Duodenal mucosa (tissue), 2 donors: ENCODE data around the gene WDR91.
"Not testable (repeated sequence)": the region's sequence is repeated elsewhere in the genome, so short reads cannot be mapped to it uniquely, and the experiment has no call there.

ENCODE experiments used
- H3K27ac ChIP-seq: one replicate; pipeline ENCODE4 v1.7.0; 2013; ENCODE audit warnings: low read depth, low read length
- H3K27me3 ChIP-seq, 2 donors: one replicate each; pipeline ENCODE4 v1.7.0; 2013; ENCODE audit warnings: low read length in 2 of 2, control low read depth in 1 of 2; ENCODE audit not compliant: insufficient read depth in 2 of 2, control insufficient read depth in 1 of 2
- H3K36me3 ChIP-seq, 2 donors: one replicate each; pipeline ENCODE4 v1.7.0; 2013; ENCODE audit warnings: low read length in 2 of 2, control low read depth in 1 of 2; ENCODE audit not compliant: insufficient read depth in 2 of 2, control insufficient read depth in 1 of 2
- H3K4me1 ChIP-seq, 2 donors: one replicate each; pipeline ENCODE4 v1.7.0; 2013; ENCODE audit warnings: low read length in 2 of 2, control low read depth in 1 of 2; ENCODE audit not compliant: insufficient read depth in 2 of 2, control insufficient read depth in 1 of 2
- H3K4me3 ChIP-seq, 2 donors: one replicate each; pipeline ENCODE4 v1.7.0; 2013; ENCODE audit warnings: low read length in 2 of 2, low read depth in 1 of 2
- H3K9ac ChIP-seq, 2 donors: one replicate each; pipeline ENCODE4 v1.7.0; 2013; ENCODE audit warnings: low read length in 2 of 2, low read depth in 1 of 2
- H3K9me3 ChIP-seq, 2 donors: one replicate each; pipeline ENCODE4 v1.7.0; 2013; ENCODE audit warnings: low read length in 2 of 2, control low read depth in 1 of 2; ENCODE audit not compliant: control insufficient read depth in 1 of 2

WDR91 gene

DNA sequence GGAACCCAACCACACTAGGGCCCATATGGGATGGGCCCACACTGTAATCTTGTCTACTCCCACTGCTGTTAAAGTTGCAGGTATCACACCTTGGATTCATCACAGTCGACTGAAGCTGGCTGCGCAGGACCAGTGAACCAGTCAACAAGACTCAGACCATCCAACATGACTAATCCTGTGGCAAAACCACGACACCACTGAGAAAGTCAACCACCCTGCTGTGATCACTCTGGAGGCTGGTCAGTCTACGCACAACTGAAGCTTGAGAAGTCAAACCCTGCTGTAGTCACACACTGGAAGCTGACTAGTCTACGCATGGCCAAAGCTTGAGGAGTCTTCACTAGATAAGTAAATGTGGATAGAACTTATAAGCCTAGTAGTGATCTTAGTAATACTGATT is 31.2 kb downstream of the WDR91 start:
- Histone ChIP-seq H3K9me3 (peaks cover 17 to 26% of the 10 kb centered on the region in 2 donors), H3K36me3 (peaks cover 9 to 31% of the 10 kb centered on the region in 2 donors), H3K4me3 (no peak overlapping the region), H3K27me3 (no peaks in the 10 kb centered on the region), H3K4me1 (no peaks in the 10 kb centered on the region), H3K9ac (no peak overlapping the region), H3K27ac (no peak overlapping the region)

DNA sequence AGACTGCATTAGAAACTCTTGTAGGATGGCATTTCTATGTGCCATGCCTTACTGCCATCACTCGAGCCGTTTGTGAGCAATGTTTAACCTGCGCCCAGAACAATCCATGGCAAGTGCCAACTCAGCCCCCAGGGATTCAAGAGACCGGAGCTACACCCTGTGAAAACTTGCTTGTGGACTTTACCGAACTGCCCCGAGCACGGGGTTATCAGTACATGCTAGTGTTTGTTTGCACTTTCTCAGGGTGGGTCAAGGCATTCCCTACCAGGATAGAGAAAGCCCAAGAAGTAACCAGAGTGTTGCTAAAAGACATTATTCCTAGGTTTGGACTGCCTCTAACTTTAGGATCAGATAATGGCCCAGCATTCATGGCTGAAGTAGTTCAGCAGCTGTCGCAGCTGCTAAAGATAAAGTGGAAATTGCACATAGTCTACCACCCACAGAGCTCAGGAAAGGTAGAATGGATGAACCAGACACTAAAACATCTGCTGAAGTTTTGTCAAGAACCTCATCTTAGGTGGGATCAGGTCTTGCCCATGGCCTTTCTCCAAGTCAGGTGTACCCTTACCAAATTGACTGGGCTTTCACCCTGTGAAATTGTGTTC is 31.9 kb downstream of the WDR91 start:
- Histone ChIP-seq H3K4me3 (no peak overlapping the region), H3K27me3 (no peaks in the 10 kb centered on the region), H3K9me3 (peaks cover 17 to 26% of the 10 kb centered on the region in 2 donors), H3K27ac (no peak overlapping the region), H3K9ac (no peak overlapping the region), H3K4me1 (no peaks in the 10 kb centered on the region), H3K36me3 (peaks cover 9 to 26% of the 10 kb centered on the region in 2 donors)

DNA sequence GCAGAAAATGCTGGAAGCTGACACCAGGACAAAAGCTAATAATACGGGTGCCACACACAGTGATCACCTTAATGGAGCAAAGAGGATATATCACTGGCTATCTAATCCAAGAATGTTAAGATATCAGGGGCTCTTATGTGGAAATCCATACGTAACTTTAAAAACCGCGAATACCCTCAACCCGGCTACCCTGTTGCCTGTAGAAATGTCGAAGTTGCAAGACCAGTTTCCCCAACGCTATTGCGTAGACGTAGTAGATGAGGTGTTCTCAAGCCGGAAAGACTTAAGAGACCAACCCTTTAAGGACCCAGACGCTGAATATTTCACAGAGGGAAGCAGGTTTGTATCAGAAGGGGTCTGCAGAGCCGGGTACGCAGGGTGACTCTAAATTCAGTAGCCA is 33.0 kb downstream of the WDR91 start:
- Histone ChIP-seq H3K4me1 (no peaks in the 10 kb centered on the region), H3K36me3 (peaks cover 7 to 17% of the 10 kb centered on the region in 2 donors), H3K4me3 (no peak overlapping the region), H3K9ac (no peak overlapping the region), H3K9me3 (peaks cover 17 to 26% of the 10 kb centered on the region in 2 donors), H3K27ac (no peak overlapping the region), H3K27me3 (no peaks in the 10 kb centered on the region)

DNA sequence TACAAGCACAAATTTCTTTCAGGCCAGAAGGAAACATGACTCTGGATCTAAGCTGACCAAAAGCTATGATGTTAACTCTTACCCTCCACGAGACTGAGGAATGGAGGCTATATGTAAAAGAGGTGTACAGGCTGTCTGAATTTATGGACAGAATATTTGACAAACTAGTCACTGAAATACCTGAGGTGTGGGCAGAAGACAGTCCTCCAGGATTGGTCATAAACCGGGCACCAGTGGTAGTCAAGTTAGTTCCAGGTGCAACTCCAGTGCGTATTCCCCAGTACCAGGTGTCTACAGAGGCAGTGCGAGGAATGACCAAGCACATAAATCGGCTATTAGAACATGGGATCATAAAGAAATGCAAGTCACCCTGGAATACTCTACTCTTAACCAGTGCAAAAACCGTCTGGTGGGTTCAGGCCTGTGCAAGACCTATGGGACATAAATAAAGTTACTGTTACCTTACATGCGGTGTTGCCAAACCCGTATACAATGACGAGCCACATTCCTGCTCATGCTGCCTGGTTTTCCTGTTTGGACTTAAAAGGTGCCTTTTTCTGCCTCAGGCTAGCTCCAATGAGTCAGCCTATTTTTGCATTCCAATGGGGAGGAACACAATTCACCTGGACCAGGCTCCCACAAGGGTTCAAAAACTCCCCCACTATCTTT is 34.2 kb downstream of the WDR91 start:
- no peak overlapping the region for H3K27ac ChIP-seq
- no peaks in the 10 kb centered on the region for H3K4me1 ChIP-seq
- peaks cover 17 to 18% of the 10 kb centered on the region in 2 donors for H3K9me3 ChIP-seq
- H3K36me3 ChIP-seq: peaks cover 3 to 8% of the 10 kb centered on the region in 2 donors
- H3K27me3 ChIP-seq: no peaks in the 10 kb centered on the region
- no peak overlapping the region for H3K9ac ChIP-seq
- H3K4me3 ChIP-seq: no peak overlapping the region

DNA sequence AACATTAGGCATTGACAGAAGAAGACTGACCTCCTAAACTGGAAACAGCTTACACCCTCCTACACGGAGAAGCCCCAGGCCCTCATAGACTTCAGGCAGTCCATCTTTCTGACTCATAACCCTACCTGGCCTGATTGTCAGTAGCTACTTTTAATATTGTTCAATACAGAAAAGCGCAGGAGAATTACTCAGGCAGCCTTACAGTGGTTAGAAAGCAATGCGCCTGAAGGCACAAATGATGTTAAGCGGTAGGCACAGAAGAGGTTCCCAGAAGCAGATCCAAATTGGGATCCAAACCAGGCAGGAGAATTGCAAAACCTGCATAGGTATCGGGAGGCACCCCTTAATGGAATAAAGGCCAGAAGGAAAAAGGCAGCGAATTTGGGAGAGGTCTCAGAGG is 35.4 kb downstream of the WDR91 start:
- no peaks in the 10 kb centered on the region for H3K27me3 ChIP-seq
- H3K9ac ChIP-seq: no peak overlapping the region
- H3K36me3 ChIP-seq: no peaks in the 10 kb centered on the region
- no peak overlapping the region for H3K27ac ChIP-seq
- peaks cover 6 to 8% of the 10 kb centered on the region in 2 donors for H3K9me3 ChIP-seq
- H3K4me1 ChIP-seq: peaks cover 0 to 9% of the 10 kb centered on the region in 2 donors
- no peak overlapping the region for H3K4me3 ChIP-seq

DNA sequence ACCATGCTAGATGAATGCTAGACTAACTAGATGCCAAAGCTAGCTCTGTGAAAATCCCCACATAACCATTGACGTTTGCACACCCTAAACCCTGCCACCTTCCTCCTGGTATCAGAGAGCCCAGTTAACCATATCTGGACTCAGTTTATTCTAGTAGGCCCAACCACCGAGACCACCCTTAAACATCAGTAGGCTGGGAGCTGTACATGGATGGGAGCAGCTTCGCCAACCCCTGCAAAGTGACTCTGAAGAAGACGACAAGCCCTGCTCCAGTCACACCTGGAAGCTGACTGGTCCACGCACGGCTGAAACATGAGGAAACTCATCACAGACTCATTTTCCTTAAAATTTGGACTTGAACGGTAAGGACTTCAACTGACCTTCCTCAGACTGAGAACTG is 36.4 kb downstream of the WDR91 start:
- Histone ChIP-seq H3K4me3 (no peak overlapping the region), H3K27me3 (no peaks in the 10 kb centered on the region), H3K36me3 (no peaks in the 10 kb centered on the region), H3K9ac (no peak overlapping the region), H3K27ac (no peak overlapping the region), H3K9me3 (peaks cover 0 to under 1% of the 10 kb centered on the region in 2 donors), H3K4me1 (peaks cover 0 to 11% of the 10 kb centered on the region in 2 donors)

DNA sequence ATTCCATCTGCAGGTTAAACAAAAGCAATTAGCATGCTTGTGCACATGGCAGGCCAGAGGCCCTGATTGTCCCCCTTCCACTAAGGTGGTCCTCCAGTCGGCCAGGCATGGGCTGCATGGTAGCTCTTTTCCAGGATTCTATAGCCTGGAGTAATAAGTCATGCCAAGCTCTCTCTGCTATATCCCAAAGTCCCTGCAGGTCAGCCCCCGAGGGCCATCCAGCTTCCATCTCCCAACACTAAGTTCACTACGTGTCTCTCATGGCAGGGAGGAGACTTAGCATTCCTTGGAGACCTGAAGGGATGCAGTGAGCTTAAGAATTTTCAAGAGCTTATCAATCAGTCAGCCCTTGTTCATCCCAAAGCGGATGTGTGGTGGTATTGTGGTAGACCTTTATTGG is 37.4 kb downstream of the WDR91 start:
- H3K9ac ChIP-seq: not testable (repeated sequence)

DNA sequence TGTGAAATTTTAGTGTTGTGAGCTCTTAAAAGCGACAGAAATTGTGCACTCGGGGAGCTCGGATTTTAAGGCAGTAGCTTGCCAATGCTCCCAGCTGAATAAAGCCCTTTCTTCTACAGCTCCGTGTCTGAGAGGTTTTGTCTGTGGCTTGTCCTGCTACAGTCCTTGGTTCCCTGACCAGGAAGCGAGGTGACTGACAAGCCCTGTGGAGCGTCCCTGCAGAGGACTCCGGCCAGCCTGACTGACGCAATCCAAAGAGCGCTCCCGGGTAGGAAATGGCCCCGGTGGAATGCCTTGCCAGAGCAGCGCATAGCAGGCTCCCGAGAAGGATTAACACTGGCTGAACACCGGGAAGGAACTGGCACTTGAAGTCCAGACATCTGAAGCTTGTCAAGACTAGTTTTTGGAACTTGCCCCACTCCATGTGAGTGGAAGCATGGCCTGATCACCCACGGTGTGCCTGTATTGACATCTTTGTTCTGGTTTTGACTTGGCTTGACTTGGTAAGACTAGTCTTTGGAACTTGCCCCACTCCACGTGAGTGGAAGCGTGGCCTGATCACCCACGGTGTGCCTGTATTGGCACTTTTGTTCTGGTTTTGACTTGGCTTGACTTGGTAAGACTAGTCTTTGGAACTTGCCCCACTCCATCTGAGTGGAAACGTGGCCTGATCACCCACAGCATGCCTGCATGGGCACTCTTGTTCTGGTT is 39.6 kb downstream of the WDR91 start:
- peaks cover 12 to 41% of the 10 kb centered on the region in 2 donors for H3K4me1 ChIP-seq
- not testable (repeated sequence) for H3K27me3 ChIP-seq, H3K9me3 ChIP-seq, H3K9ac ChIP-seq
- peak overlapping the region in 1 of 2 donors; percentile 10 for H3K4me3 ChIP-seq
- peak overlapping the region; percentile 64 for H3K27ac ChIP-seq
- H3K36me3 ChIP-seq: peaks cover 4 to 21% of the 10 kb centered on the region in 2 donors

More for the DNA sequence above, 37.4 kb downstream of the WDR91 start:
- not testable (repeated sequence) for H3K27me3 ChIP-seq, H3K9me3 ChIP-seq, H3K4me3 ChIP-seq, H3K27ac ChIP-seq, H3K36me3 ChIP-seq
- H3K4me1 ChIP-seq: peaks cover 5 to 21% of the 10 kb centered on the region in 2 donors

DNA sequence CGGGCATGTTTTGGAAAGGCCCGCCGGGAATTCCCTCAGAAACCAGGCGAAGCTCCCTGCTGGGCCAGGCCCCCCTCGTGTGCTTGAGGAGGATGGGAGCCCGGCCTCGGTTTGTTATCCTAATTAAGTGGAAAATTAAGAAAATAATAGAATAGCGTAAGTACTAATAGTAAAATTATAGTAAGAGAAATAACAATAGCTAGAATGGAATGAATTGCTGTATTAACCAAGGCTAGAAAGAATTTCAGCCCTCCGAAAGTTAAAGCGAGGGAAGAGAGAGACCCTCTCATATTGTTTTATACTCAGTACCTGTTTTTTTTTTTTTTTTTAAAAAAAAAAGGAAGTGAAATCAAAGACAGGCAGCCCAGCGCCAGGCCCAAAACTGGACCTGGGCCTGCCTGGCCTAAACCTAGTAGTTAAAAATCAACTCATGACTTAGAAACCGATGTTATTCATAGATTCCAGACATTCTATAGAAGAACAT is 40.3 kb downstream of the WDR91 start:
- Histone ChIP-seq H3K9ac (peak overlapping the region; percentile 57 to 84), H3K4me3 (peak overlapping the region; percentile 78 to 80), H3K27ac (peak overlapping the region; percentile 91), H3K36me3 (peaks cover 7 to 28% of the 10 kb centered on the region in 2 donors), H3K4me1 (peaks cover 12 to 43% of the 10 kb centered on the region in 2 donors)
- H3K27me3 ChIP-seq, H3K9me3 ChIP-seq: not testable (repeated sequence)
